Transverse colon (tissue), 4 donors: ENCODE results near the gene SCAPER. TPM values are rescaled to one million over a fixed set of nuclear protein-coding genes. Genes with fewer than 3 reads are reported as not detected.

Experiments
- DNase-seq: peaks from one replicate; pipeline ENCODE4 v3.0.0-alpha.2; 2019
- H3K27ac ChIP-seq, 4 donors: fragments of 200-600 bp; sonication (generic); 2 replicates each; pipeline ENCODE4 v1.5.1; 2016 to 2018; ENCODE audit warnings: inconsistent platforms in 4 of 4
- H3K27me3 ChIP-seq: fragments of 200-600 bp; sonication (generic); 2 replicates; pipeline ENCODE4 v1.5.1; 2017; ENCODE audit warnings: inconsistent platforms
- H3K36me3 ChIP-seq, 4 donors: fragments of 200-600 bp; sonication (generic); 2 replicates each; pipeline ENCODE4 v1.5.1; 2017 to 2019; ENCODE audit warnings: inconsistent platforms in 4 of 4
- H3K4me1 ChIP-seq, 4 donors: fragments of 200-600 bp; sonication (generic); 2 replicates each; pipeline ENCODE4 v1.5.1; 2017 to 2020; ENCODE audit warnings: inconsistent platforms in 4 of 4
- H3K4me3 ChIP-seq, 4 donors: fragments of 200-600 bp; sonication (generic); 1 replicate in 1 of 4; 2 replicates in 3 of 4; pipeline versions ENCODE4 v1.5.1 to v1.6.1; 2017 to 2019; ENCODE audit warnings: inconsistent platforms in 4 of 4
- H3K9me3 ChIP-seq, 2 donors: fragments of 200-600 bp; sonication (generic); 2 replicates each; pipeline ENCODE4 v1.5.1; 2017 to 2019; ENCODE audit warnings: inconsistent platforms in 2 of 2
- EP300 ChIP-seq: sonication (generic); formaldehyde crosslinking; IDR thresholded peaks from one replicate; pipeline ENCODE4 v1.6.1; 2017; ENCODE audit warnings: antibody characterized with exemption, low read depth
- POLR2A ChIP-seq: fragments of 450-650 bp; IDR thresholded peaks from one replicate; pipeline ENCODE4 v1.6.1; 2016; ENCODE audit warnings: antibody characterized with exemption, mild to moderate bottlenecking, moderate library complexity
- POLR2AphosphoS5 ChIP-seq, 3 donors: sonication (generic); formaldehyde crosslinking; IDR thresholded peaks; one replicate each; pipeline ENCODE4 v1.6.1; 2016; ENCODE audit warnings: antibody characterized with exemption in 3 of 3
- WGBS, 2 donors: methylation state at CpG; one replicate each; pipeline ENCODE4 v1.1.5; 2018; ENCODE audit warnings: low coverage in 1 of 2; 5-methylcytosine and 5-hydroxymethylcytosine counted together
- in situ Hi-C, 4 donors: fragments of 200-750 bp; cut with MboI; loops; one replicate each; pipeline versions ENCODE4 v1.15.0 to v1.15.1; 2017; ENCODE audit warnings: low sequenced_read_pairs in 3 of 4, low pct_ligation_motif_present in 1 of 4, low pct_unique_long_range_greater_than_20kb in 1 of 4
- intact Hi-C: fragments of 100-400 bp; cut with DNase I; formaldehyde crosslinking; loops from one replicate; pipeline ENCODE4 v1.15.1; 2023; ENCODE audit warnings: low total_unique reads
- total RNA-seq, 4 donors: library from RNA; depleted of rRNA; stranded (reverse); fragments of >200 nt; gene quantifications; one replicate each; pipeline ENCODE4 v1.1.0, GENCODE V29; 2016
- TF ChIP-seq, protein P1 (sequence below), 5 experiments: fragments of 200-600 bp in 3 of 5; fragments of 450-650 bp in 2 of 5; sonication (generic) in 3 of 5; IDR thresholded peaks; 1 replicate in 2 of 5; 2 replicates in 3 of 5; pipeline ENCODE4 v1.5.1; 2016 to 2017; ENCODE audit warnings: antibody characterized with exemption in 5 of 5, inconsistent platforms in 3 of 5, mild to moderate bottlenecking in 2 of 5, moderate library complexity in 1 of 5

Gene SCAPER
- total RNA-seq, 4 donors from 2014 or later, result 31.8 to 121 (median 48.7) TPM

DNA sequence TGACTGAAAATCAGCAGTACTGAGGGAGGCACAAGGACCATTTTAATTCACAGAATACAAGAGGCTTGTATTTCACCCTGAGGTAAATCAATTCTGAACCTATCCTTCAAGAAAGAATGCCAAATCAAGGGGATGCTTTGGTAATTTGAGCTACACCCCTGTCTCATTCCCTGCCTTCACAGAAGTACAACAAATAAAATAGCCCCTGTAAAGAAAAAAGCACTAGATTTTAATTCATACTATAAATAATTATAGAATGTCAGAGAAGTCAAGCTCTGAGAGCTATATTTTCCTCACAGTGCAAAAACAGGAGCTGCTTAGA, 319.6 kb downstream of the SCAPER start:
- Histone ChIP-seq H3K4me1 (peaks cover 0 to 5% (median 2%) of the 10 kb centered on the region in 4 donors), H3K9me3 (peaks cover 14 to 18% of the 10 kb centered on the region in 2 donors), H3K27ac (no peak overlapping the region), H3K36me3 (peaks cover 0 to 6% (median 0%) of the 10 kb centered on the region in 4 donors), H3K27me3 (no peaks in the 10 kb centered on the region), H3K4me3 (no peak overlapping the region)
- in situ Hi-C loops (no loop called here), intact Hi-C loops (no loop called here)
- DNase-seq, result no peak
- no peak for TF ChIP-seq POLR2A

DNA sequence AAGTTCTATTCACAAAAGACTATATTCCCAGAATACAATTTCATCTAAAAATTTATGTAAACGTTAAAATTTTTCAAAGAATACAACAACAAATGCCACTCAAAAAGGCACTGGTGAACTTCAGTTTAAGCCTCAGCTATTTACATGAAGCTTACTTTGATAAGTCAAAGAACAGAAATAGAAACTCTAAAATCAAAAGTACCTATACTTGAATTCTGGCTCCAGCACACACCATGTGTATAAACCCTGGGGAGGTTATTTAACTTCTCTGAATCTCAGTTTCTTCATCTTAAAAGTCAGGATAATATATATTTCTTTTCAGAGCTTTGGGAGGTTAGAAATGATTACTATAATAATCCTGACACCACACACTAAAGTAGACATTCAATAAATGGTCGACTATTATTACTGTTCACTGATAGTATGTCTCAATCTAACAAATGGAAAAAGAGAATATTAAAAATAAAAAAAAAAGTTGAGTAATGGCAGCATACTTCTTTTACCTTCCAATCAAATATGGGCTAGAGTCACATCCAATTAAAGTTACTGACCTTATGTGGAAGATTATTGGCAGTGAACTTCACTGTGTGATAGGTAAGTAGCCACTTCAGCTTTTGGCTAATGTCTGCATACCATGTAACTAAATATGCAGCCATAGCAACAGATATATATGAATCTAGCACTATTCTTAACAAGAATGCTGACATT, 320.1 kb downstream of the SCAPER start:
- Histone ChIP-seq H3K27me3 (no peaks in the 10 kb centered on the region), H3K27ac (no peak overlapping the region), H3K9me3 (peaks cover 14 to 18% of the 10 kb centered on the region in 2 donors), H3K4me1 (peaks cover 0 to 5% (median 2%) of the 10 kb centered on the region in 4 donors), H3K4me3 (no peak overlapping the region), H3K36me3 (peaks cover 0 to 6% (median 0%) of the 10 kb centered on the region in 4 donors)
- no peak for TF ChIP-seq EP300
- TF ChIP-seq POLR2AphosphoS5 (IDR thresholded peaks at IDR 0.05), result no peak
- TF ChIP-seq POLR2A, result no peak
- TF ChIP-seq, protein P1, sequence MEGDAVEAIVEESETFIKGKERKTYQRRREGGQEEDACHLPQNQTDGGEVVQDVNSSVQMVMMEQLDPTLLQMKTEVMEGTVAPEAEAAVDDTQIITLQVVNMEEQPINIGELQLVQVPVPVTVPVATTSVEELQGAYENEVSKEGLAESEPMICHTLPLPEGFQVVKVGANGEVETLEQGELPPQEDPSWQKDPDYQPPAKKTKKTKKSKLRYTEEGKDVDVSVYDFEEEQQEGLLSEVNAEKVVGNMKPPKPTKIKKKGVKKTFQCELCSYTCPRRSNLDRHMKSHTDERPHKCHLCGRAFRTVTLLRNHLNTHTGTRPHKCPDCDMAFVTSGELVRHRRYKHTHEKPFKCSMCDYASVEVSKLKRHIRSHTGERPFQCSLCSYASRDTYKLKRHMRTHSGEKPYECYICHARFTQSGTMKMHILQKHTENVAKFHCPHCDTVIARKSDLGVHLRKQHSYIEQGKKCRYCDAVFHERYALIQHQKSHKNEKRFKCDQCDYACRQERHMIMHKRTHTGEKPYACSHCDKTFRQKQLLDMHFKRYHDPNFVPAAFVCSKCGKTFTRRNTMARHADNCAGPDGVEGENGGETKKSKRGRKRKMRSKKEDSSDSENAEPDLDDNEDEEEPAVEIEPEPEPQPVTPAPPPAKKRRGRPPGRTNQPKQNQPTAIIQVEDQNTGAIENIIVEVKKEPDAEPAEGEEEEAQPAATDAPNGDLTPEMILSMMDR (IDR thresholded peaks at IDR 0.05), result no peak
- DNase-seq, result no peak
- in situ Hi-C loops, result no loop called here
- intact Hi-C loops, result no loop called here
- 80 to 88% methylated on average over 2 of the region's 2 CpGs for WGBS, 2 donors

DNA sequence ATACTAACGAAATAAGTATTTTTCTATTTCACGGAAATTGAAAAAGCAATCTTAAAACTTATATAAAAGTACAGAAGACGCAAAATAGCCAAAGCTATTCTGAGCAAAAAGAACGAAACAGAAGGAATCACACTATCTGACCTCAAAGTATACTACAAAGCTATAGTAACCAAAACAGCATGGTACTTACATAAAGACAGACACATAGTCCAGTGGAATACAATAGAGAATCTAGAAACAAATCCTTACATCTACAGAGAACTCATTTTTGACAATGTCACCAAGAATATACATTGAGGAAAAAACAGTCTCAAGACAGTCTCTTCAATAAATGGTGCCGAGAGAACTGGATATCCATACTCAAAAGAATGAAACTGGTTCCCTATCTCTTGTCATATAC, 322.6 kb downstream of the SCAPER start:
- 79 to 81% methylated on average over 5 of the region's 5 CpGs for WGBS, 2 donors
- intact Hi-C loops (no loop called here), in situ Hi-C loops (no loop called here)
- Histone ChIP-seq H3K4me3 (no peak overlapping the region), H3K27ac (no peak overlapping the region), H3K36me3 (peaks cover 0 to 6% (median 0%) of the 10 kb centered on the region in 4 donors), H3K9me3 (peaks cover 12 to 18% of the 10 kb centered on the region in 2 donors), H3K4me1 (peaks cover under 1 to 1% (median under 1%) of the 10 kb centered on the region in 4 donors), H3K27me3 (no peaks in the 10 kb centered on the region)
- TF ChIP-seq EP300 (no peak), POLR2AphosphoS5 (IDR thresholded peaks at IDR 0.05) (no peak), POLR2A (no peak)
- TF ChIP-seq, protein P1 (IDR thresholded peaks at IDR 0.05), result no peak
- no peak for DNase-seq

DNA sequence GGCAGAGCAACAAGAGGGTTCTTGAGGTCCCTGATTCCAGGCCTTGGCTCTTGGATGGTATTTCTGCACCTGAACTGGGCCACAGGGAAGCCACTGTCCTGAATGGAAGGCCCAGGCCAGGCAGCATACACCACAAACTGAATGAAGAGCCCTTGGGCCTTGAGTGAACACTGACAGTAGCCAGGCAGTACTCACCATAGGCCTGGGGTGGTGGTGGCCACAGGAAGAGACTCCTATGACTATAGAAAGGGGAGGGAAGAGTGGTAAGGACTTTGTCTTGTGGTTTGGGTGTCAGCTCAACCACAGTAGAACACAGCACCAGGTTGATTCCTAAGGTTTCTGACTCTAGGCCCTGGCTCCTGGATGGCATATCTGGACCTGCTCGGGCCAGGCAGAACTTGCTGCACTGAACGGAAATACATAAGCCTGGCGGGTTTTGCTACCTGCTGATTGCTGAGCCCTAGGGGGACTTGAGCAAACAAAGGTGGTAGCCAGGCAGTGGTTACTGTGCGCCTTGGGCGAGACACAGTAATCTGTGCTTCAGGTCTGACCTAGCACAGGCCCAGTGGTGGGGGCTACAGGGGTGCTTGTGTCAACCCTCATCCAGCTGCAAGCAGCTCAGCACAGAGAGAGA, 327.1 kb downstream of the SCAPER start:
- Histone ChIP-seq H3K27me3 (no peaks in the 10 kb centered on the region), H3K4me3 (no peak overlapping the region), H3K36me3 (peaks cover 0 to 6% (median 0%) of the 10 kb centered on the region in 4 donors), H3K4me1 (peaks cover 10 to 18% (median 12%) of the 10 kb centered on the region in 4 donors), H3K9me3 (peaks cover 12 to 18% of the 10 kb centered on the region in 2 donors), H3K27ac (peak overlapping the region in 1 of 4 donors; percentile 78)
- WGBS, 2 donors, result 92 to 95% methylated on average over 4 to 5 of the region's 5 CpGs
- in situ Hi-C loops, result no loop called here
- TF ChIP-seq, protein P1 (IDR thresholded peaks at IDR 0.05), result no peak
- TF ChIP-seq EP300 (no peak), POLR2AphosphoS5 (IDR thresholded peaks at IDR 0.05) (no peak), POLR2A (no peak)
- DNase-seq, result no peak
- intact Hi-C loops, result no loop called here
